ENCODE data around the gene DUSP1.

GRCh38 chr5:172816925-172817562 is 46.0 kb upstream of the DUSP1 start:
- TF ChIP-seq, protein P1, sequence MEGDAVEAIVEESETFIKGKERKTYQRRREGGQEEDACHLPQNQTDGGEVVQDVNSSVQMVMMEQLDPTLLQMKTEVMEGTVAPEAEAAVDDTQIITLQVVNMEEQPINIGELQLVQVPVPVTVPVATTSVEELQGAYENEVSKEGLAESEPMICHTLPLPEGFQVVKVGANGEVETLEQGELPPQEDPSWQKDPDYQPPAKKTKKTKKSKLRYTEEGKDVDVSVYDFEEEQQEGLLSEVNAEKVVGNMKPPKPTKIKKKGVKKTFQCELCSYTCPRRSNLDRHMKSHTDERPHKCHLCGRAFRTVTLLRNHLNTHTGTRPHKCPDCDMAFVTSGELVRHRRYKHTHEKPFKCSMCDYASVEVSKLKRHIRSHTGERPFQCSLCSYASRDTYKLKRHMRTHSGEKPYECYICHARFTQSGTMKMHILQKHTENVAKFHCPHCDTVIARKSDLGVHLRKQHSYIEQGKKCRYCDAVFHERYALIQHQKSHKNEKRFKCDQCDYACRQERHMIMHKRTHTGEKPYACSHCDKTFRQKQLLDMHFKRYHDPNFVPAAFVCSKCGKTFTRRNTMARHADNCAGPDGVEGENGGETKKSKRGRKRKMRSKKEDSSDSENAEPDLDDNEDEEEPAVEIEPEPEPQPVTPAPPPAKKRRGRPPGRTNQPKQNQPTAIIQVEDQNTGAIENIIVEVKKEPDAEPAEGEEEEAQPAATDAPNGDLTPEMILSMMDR (IDR thresholded peaks at IDR 0.05; ENCODE audit: insufficient read depth, low read length, poor library complexity, severe bottlenecking) = no peak
- TF ChIP-seq EZH2phosphoT487 (conservative IDR thresholded peaks at IDR 0.05; ENCODE audit: low read length) = no peak

All from SU-DHL-6 (cell line).